ELF-1 (cell line): ENCODE measurements around the gene TCEAL7.
"Not testable (repeated sequence)": the region's sequence is repeated elsewhere in the genome, so short reads cannot be mapped to it uniquely, and the experiment has no call there.

ENCODE experiments used
- DNase-seq: peaks from one replicate; pipeline ENCODE4 v3.0.0-alpha.2; 2016; ENCODE audit warnings: low read depth, low spot score

TCEAL7 gene

DNA sequence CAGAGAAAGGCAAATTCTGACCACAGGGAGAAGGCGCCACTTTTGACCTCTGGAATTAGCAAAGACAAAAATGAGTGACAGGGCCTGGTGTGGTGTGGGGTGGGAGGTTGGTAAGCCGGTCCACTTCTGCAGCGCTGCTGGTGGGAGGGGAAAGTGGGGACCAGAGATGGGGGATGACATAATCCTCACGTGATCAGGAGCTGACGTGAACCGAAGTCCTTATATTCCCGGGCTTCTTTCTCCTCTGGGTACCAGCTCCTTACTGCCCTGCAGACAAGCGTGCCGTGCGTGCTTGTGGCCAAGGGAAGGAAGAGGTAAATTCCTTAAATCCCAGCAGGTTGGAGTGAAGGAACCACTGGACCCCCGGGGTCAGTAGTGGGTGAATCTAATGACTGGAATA is at the start of gene TCEAL7:
TCEAL7 (plus strand) TSS at position 249 of the 400 bp plus-strand sequence. CDS start 1,165 bp downstream, outside the sequence.
- peak; percentile 16 for DNase-seq

GRCh38 chrX:103293118-103293517 is 36.9 kb upstream of the TCEAL7 start:
- DNase-seq, result no peak

GRCh38 chrX:103304705-103305104 is 25.3 kb upstream of the TCEAL7 start:
- DNase-seq, result no peak

- not testable (repeated sequence) for DNase-seq
These were observed 24.4 kb upstream of the TCEAL7 start for GRCh38 chrX:103305666-103306065.

DNA sequence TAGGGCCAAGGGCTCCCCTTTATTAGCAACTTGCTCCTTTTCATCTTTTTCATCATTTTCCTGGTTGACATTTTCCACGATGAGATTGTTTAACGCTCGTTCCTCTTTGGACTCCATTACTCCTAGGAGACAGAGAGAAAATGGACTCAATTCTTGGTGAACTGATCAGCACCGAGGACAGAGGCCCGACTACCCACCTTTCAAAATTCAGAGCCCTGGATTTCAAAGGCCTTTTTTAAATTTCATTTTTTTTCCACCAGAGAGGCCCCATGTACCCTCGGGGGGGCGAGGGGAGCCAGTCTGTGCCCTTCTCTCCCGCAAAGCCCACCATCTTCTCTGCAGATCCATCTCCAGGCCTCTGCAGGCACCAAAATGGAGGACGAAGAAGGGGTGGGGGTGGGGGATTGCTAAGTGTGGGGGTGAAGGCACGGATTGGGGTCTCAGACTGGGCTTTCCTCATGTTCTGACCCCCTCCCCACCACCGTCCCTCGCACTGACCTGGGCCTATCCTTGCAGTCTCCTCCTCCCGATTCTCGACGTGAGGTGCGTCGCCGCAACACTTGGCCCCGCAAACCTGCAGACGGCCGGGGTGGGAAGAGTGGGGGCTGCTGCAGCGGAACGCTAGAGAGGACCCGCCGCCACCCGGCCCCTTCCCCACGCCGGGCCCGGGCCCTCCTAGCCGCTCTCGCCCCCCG is 20.0 kb upstream of the TCEAL7 start:
- no peak for DNase-seq

DNA sequence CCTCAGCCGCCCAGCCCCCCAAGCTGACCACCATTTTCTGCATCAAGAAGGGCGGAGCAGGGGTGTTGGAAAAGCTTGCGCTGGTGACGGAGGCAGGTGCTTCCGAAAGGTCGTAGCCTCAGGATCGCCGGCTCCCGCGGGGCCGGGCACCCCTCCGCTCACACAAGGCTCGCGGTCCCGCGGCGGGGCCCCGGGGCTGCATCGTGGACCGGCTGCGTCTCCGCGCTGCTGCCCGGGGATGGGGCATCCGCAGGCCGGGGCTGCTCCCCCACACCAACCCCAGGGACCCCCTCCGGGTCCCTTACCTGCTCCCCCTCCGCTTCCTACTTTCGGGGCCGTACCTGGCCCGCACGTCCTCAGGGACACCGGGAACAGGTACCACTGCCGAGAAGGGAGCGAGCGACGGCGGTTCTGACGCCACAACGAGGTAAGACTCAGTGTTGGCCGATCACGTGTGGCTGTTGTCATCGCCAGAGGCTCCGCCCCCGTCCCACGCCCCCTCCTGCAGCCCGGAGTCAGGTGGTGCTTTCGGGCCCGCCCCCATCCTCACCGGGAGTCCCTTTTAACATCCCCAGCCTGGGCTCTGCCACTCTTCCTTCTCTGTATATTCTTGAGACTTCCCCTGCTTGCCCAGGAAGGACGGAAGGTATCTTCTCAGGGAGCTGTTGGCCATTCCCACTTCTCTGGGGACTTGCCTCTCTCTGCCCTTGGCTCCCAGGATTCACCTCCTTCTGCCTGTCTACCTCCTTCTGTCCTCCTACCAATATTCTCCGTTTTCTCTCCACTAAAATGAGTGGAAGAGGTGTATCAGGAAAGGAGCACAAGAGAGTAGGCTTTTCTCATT is 19.3 kb upstream of the TCEAL7 start, which contains the start of gene BEX2:
BEX2 (minus strand) TSS at position 436 of the 844 bp plus-strand sequence. CDS start 1,014 bp downstream, outside the sequence.
- DNase-seq, result peak; percentile 92

DNA sequence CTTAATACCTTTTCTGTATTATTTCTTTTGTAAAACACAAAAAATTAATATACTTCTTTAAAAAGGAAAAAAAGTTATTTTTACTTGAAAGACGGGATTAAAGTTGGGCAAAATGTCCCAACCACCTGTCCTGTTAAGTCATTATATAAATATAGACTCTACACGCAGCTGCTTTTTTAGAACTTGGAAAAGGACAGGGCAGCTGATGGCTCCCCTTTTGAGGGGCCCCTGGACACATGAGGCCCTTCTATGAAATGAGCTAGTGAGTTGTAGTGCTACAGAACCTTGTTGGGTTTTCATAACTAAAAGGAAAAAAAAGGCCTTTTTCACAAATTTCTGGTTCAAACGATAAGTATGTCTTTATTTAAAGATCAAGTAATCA is 18.6 kb upstream of the TCEAL7 start:
- DNase-seq, result no peak

DNA sequence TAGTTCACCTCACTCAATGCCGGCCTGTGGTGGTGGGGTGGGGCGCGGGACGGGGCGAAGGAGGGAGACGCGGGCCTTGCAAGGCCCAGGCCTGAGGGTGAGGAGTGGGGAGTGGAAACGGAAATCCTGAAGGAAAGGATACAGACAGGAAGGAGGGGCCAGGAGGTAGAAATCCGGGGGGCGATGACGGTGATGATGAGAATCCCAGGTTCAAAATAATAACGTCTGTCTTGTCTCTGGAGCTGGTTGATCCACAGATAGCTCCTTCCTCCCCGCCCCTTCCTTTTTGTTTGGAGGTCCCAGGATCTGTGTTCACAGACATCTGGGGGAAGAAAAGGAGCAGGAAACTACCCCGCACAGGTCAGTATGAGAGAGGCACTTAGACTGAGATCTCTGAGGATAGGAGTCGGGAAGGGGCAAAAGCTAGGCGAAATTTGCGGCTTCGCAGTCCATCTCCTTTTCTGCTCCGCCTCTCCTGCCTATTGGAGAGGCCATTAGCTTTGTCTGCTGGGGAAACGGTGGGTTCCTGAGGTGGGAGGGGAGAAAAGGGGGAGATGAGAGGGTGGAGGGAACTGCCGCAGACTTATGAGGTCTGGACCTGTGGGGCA is 746 bp downstream of the TCEAL7 start:
- DNase-seq, result peak; percentile 62

GRCh38 chrX:103338663-103339062 is 8.6 kb downstream of the TCEAL7 start:
- no peak for DNase-seq

DNA sequence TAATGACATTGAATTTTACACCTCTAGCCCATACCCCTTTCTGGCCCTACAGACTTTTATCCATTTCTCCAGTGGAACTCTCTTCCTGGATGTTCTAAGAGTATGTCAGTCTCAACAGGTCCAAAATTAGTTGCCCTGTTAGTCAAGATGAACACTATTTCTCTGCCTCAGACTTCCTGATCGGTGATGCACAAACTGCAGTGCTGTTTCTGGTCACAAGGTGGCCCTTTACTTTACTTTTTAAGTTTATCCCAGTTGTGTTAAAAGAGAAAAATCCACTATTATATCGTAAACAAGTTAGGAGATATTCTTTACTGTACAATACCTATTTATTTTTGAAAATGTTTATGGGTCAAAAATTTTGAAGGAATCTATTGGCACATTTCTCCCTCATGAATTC is 13.1 kb downstream of the TCEAL7 start:
- no peak for DNase-seq

GRCh38 chrX:103344606-103345005 is 14.6 kb downstream of the TCEAL7 start:
- DNase-seq, result no peak

DNA sequence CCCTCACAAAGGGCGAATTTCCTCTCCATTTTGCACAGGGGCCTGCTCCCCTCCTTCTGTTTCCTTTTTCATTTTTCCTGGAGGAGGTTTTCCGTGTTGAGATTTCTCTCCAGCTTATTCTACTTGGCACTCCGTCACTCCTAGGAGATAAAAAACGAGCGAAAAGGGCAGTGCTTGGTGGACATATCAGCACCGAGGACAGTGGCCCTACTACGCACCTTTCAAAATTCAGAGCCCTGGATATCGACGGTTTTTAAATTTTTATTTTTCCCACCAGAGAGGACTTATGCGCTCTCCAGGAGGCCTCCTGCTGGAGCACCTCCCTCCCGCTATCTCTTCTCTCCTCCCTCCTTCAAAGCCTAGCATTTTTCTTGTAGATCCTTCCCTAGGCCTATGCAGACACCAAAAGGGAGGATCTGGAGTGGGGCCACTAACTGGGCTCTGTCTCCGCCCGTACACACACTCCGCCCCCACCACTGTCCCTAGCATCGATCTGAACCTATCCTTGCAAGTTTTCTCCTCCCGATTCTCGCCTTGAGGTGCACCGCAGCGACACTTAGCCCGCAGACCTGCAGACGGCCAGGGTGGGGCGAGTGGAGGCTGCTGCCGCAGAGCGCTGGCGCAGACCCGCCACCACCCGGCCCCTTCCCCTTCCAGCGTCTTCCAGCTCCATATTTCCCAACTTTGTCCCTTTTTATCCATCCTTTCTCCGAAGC is 17.8 kb downstream of the TCEAL7 start:
- peak; percentile 54 for DNase-seq

- DNase-seq, result peak; percentile 84
These were observed 26.2 kb downstream of the TCEAL7 start, which contains the start of gene TCEAL9 for GRCh38 chrX:103356130-103356798. Gene TCEAL9, plus strand, starts transcription at chrX:103356506. Its CDS starts 1,179 bp downstream, at chrX:103357685.

GRCh38 chrX:103356858-103357257 is 26.8 kb downstream of the TCEAL7 start:
- no peak for DNase-seq

GRCh38 chrX:103357871-103358270 is 27.8 kb downstream of the TCEAL7 start:
- no peak for DNase-seq

- not testable (repeated sequence) for DNase-seq
These were observed 29.6 kb downstream of the TCEAL7 start for GRCh38 chrX:103359605-103360004.

DNA sequence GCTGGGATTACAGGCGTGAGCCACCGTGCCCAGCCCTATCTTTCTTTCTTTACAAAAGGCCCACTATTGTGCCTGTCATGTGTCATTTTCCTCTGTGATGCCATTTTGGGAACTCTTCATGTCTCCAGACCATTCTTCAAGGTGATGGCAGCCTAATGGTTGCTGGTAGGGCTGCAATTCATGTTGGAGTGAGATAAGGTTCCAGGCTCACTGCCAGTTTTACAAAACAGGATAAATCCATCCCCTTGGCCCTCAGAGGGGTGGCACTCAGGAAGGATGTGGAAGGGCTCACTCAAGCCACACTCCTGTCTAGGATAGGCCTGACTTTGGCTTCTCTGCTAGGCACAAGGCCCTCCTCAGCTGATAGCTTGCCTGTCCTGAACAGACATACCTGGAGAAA is 30.1 kb downstream of the TCEAL7 start:
- no peak for DNase-seq

- DNase-seq, result no peak
These were observed 30.9 kb downstream of the TCEAL7 start for GRCh38 chrX:103360916-103361315.

- no peak for DNase-seq
These were observed 31.8 kb downstream of the TCEAL7 start for GRCh38 chrX:103361798-103362197.

DNA sequence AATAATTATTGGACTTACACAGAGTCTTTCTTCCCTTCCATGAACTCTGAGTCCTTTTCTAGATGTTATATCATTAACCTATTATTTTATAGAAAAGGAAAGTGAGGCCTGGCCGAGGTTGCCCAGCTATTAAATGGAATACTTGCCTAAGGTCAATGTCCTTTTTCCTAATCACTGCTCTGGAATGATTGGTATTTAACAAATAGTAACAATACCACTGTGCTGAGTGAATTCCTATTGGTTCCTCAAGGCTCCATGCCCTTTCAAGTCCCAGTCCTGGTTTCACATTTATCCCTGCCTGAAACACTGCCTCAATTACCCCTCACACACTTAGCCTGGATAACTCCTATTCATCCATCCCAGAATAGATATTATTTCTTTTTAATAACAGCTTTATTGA is 32.4 kb downstream of the TCEAL7 start:
- no peak for DNase-seq

GRCh38 chrX:103363046-103363445 is 33.0 kb downstream of the TCEAL7 start:
- DNase-seq, result no peak
